Dermis microvascular lymphatic vessel endothelial cell (primary cell): ENCODE results near the gene TMEM14B. TPM values are rescaled to one million over a fixed set of nuclear protein-coding genes. Genes with fewer than 3 reads are reported as not detected.
A peak's percentile ranks its signal among the peaks of the same experiment; 100 is the strongest.
"Not testable (repeated sequence)": the region's sequence is repeated elsewhere in the genome, so short reads cannot be mapped to it uniquely, and the experiment has no call there.

Source experiments
- DNase-seq, 2 donors: peaks; one replicate each; pipeline versions ENCODE4 v3.0.0 to v3.0.0-alpha.2; 2010; ENCODE audit warnings: low read depth in 2 of 2
- total RNA-seq: library from RNA; depleted of rRNA; stranded (reverse); fragments of >200 nt; gene quantifications from 2 replicates; pipeline ENCODE4 v1.2.1, GENCODE V29; 2014

The TMEM14B gene
- total RNA-seq, 1 donor from 2014 or later = 55.5 TPM

DNA sequence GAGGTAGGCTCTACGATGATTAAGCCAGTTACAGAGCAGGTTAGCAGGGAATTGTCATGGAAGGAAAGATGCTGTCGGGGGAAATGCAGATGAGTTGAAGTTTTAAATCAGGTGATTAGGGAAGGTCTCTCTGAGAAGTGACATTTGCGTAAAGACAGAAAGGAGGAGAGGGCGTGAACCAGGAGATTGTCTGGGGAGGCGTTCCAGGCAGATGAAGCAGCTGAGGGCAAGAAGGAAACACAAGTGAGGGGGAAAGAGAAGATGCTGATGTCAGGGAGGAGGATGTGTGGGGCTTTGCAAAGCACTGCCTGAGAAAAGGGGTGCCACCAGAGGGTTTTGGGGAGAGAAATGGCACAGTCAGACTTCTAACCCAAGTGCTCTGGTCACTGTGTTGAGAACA lies 2.5 kb upstream of the TMEM14B start:
- DNase-seq = no peak

DNA sequence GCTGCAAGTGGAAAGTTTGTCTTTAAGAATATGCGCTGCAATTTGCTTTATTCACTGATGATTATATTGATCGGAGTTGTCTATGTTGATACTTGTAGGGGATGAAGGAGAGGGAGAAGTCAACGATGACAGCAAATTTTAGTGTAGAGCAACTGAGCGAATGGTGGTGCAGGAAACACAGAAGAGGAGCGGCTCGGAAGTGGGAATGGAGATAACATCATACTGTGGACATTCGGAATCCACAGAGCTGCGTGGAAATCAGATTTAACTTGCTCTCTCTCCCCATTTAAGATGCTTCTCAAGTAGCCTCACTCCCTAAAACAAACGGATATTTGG lies 722 bp upstream of the TMEM14B start:
- DNase-seq = no peak

DNA sequence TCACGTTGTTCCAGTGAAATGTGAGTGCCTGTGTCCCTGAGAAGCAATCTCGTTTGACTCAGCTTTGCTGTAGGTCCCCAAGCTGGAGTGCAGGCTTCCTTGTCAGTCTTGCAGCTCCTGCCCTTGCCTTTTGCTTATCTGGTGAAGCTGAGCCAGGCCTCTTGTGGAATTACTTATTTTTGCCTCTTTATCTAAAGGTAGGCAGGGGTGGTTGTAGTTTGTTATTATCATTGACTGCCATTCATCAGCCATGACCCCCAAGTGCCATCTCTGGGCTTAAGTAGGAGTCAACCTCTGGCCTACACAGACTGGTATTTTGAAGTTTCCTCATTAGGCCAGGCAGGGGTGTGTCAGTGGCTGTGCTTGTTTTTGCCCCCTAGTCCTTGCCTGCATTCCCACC lies 2.1 kb downstream of the TMEM14B start:
- no peak for DNase-seq

DNA sequence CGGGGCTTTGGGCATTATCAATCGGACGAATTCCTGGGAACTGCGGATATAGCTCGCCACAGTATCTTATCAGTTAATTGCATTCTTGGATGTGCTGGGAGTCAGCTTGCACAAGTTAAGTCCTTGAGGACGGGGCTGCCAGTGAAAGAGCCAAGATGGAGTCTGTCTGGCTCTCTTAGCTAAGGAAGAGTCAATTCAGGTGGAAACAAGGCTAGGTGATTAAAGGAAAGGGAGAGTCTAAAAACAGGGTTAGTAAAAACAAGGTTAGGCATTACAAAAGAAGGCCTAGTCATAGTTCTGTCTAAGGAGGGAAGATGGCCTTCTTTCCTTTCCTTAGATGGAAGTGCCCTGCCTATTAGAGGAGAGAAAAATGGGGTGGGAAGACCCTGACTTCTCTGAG lies 3.0 kb downstream of the TMEM14B start:
- not testable (repeated sequence) for DNase-seq

DNA sequence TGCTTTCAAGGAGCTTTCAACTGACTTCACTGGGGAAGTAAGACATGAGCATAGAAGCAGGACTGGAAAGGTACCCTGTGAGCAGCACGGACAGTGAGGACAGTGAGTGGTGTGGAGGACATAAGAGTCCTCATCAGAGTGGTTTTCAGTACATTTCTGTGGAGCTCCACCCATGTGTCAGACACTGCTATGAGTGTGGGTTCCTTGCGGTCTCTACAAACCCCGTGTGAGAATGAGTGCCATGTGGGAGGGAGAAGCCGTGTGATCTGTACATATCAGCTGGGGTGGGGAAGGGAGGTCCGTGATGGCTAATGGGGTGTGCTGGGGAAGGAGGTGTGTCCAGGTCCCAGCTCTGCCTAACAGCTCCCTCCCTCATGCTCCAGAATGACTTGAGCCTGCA lies 4.2 kb downstream of the TMEM14B start:
- not testable (repeated sequence) for DNase-seq

DNA sequence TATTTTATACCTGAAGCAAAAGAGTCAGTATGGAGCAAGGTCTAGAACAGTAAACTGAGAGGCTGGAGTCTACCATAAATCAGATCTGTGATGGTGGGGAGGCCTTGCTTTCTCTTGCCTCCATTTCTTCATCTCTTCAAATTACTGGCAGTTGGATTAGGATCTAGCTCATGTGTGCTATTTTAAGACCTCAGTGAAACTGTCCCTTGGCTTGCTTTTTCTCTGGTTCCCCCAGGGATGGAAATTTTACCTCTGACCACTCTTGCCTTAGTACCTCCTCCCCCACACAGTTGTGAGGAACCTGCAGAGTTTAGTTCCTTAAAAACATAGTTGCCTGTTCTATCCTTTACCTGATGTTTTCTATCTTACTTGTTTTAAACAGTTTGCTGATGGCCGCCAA lies 8.5 kb downstream of the TMEM14B start:
- no peak for DNase-seq

DNA sequence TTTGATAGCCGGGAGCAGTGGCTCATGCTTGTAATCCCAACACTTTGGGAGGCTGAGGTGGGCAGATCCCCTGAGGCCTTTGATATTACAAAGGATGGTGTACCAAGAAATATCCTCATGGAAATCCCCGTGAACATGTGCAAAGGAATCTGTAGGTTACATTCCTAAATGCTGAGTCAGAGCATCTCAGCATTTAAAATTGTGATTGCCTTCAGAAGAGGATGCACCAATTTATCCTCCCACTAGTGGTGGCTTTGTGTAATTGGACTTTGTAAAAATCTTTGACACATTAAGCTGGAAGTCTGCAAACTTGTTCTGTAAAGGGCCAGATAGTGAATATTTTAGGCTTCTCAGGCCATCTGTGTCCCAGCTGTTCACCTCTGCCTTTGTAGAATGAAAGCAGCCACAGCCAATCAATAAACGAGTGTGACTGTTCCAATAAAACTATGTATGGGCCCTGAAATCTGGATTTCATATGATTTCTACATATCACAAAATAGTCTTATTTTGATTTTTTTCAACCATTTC lies 11.8 kb downstream of the TMEM14B start:
- peak; percentile 65 to 88 for DNase-seq

DNA sequence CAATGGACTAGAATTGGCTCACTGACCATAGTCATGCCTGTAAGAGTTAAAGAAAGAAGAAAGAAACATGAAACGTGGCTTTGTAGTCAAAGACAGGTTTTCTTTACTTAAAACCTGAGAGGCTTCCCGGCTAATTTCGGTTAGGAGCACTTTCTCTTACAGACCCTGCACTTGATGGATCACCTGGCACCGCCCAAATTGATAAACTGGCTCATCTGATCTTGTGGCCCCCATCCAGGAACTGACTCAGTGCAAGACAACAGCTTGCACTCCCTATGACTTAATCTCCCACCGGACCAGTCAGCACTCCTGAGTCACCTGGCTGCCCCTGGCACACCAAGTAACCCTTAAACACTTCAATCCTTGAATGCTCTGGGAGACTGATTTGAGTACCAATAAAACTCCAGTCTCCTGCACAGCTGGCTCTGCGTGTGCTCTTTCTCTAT lies 12.3 kb downstream of the TMEM14B start:
- peak in 1 of 2 donors; percentile 75 for DNase-seq

DNA sequence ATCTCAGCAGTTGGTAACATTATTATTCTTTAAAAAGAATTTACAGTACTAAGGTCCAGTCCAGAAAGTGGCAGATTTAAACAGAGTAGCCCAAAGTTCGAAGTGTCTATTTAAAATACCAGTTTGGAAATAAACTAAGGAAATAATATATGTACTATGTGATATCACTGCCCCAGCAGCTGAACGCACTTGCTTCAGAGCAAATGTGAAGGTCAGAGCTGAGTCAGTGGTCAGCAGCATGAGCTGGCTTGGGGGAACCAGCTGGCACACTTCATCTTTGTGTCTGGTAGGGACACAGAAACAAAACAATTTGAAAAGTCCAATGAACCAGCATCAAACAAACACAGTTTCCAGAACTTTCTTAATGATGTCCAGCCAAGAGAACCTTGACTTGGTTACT lies 15.4 kb downstream of the TMEM14B start:
- DNase-seq = peak in 1 of 2 donors; percentile 46

DNA sequence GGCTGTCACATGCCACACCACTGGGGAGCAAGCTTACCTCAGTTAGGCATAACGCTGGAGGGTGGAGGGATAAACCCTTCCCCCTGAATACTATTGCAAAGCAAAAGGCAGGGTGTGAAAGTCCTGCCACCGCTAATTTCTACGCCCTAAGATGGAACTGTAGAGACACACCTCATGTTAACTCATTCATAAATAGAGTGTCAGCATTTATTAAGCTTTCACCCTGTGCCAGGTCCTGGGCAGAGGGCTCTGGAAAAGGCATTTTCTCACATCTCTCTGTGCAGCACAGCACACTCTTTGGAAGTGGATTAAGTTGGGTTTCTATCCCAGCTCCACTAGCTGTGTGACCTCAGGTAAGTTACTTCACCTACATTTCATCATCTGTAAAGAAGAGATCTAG lies 21.8 kb downstream of the TMEM14B start:
- DNase-seq = no peak

DNA sequence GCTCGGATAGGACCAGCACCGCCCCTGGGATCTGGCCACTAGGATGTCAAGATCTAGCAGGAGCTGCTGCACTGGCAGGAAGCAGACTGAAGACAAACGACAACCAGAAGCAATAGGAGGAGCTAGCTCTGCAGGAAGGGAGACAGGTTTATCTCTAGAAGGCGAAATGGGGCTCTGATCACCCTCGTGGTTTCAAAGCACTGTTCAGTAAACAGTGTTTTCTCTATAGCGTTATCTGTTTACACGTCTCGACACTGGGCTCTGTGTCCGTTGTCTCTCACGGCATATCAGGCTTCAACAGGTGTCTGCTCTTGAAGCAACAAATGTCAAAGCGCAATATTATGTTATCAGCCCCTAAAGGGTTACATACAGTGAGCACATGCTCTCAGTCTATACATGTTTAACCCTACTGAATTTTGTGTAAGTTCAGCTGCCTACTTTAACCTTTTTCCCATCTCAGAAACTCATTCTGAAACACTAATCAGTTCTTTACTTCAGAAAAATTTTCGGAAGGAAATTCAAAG lies 23.8 kb downstream of the TMEM14B start:
- no peak for DNase-seq

DNA sequence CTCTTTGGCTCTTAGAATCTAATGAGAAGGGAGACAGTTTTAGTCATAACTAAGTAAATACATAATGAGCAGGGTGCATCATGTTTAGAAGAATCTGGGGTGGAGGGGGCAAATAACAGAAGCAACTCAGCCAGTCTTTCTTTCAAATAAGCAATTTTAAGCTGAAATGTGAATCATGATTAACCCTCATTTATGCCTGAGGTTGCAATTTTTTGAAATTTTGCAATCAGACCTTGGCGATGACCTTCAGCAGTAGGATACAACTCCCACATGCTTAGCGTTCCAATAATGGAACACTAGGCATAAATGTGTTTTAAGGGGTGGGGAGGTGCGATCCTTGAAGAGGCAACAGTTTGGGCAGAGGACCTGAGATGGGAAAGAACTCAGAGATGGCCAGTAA lies 30.6 kb downstream of the TMEM14B start:
- no peak for DNase-seq

DNA sequence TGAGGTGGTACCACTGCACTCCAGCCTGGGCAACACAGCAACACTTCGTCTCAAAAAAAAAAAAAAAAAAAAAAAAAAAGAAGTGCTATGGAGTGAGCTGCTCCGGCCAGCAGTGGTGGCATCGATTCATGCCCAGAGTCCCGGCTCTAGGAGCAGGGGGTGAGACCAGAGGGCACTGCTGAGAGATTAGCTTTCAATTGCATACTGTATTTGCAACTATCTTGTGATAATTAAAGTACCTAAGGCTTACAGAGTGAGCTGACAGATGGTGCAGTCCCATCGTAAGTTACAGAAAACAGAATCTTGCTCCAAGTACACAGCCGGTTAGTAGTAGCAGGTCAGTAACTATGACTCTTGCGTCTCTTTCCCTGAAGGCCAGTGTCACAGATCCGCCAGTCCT lies 31.5 kb downstream of the TMEM14B start:
- no peak for DNase-seq

DNA sequence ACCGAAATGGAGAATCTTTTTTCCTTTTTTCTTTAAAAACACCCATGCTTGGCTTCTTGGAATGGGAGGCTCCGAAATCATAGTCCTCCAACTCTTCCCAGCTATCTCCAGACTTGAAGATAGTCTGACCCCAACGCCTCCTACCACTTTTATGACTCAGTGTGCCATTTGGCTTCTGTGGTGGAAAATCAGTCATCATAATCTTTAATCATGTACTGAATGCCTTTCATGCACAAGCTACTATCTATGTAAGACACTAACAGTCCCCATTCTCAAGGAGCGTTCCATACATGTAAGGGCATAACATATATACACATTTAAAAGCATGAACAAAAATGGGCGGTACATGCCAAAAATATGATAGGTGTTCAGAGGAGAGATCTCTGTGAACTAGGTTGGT lies 44.1 kb downstream of the TMEM14B start:
- DNase-seq = no peak

DNA sequence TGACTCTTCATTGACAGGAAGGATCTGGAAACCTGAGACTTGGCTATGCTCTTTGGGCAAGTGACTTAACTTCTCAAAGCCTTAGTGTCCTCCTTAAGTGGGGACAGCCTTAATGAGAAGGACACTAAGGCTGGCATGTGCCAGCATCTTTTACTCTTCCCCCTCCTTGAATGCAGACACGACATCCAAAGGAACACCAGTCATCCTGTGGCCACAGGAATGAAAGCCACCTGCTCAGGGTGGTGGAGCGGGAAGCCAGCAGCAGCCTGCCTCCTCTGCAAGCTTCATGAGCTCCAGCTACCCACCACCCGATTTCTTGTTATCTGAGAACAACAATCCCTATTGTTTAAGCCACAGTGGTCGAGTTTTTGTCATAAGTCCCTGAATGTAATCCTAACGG lies 44.5 kb downstream of the TMEM14B start:
- no peak for DNase-seq

DNA sequence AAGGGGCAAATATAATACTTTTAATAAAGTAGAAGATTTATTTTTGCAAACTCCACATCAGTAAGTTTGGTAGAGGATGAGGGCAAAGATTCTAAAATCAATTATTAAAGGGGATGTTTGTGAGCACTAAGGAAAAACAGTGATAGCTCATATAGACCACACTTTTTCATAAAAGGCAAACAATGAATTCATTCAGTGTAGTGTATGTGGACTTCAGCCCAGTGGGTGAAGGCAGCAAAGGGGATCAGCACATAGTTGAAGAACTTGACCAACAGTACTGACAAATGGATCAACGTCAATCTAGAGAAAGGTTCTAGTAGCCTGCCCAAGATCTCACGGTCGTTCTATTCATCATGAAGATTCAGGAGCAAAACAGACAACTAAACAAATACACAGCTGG lies 45.4 kb downstream of the TMEM14B start:
- DNase-seq = no peak

DNA sequence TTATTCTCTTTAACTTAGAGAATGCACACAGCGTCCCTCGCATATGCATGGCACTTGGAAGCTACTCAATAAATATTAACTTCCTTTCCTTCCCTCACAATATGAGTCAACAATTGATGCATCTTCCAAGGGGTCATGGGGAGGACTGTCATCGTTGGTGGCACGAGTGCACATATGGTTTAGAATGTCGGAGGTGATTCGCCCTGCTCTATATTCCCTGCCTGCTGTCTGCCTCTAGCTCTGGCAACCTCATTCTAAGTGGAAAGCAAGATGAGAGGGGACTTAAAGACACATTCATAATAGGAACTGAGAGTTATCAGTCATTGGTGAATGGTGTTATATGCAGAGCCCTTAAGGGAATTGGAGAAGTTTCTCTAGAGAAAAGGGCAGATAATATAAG lies 46.1 kb downstream of the TMEM14B start:
- DNase-seq = no peak

DNA sequence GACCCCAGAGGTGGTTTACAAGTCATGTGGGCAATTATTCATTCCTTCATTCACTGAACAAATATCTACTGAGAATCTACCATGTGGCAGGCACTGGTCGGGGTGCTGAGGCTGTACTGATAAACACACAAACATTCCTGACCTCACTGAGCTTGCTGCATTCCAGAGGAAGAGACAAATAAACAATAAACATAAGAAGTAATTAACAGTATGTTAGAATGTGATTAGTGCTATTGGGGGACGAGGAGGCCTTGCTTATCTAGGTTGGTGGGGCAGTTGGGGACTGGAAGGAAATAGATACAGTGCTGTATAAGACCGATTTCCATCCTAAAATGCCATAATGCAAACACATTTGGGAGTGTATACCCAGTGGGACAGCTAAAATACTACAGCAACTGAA lies 46.6 kb downstream of the TMEM14B start:
- no peak for DNase-seq

DNA sequence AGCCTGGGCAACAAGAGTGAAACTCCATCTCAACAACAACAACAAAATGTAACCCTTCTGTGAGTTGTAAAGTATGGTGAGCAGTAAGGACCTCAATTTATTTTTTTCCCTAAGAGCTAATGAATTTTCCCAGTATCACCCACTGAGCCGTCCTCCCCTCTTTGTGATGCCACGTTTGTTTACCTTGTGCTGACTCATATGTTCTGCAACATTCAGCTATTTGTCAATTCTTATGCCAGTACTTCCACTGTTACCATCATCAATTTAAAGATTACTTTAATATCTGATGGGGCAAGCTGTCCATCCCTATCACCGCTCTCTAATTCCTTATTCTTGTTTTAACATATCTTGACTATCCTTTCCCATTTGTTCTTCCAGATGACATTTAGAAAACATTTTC lies 53.2 kb downstream of the TMEM14B start:
- DNase-seq = peak in 1 of 2 donors; percentile 34

DNA sequence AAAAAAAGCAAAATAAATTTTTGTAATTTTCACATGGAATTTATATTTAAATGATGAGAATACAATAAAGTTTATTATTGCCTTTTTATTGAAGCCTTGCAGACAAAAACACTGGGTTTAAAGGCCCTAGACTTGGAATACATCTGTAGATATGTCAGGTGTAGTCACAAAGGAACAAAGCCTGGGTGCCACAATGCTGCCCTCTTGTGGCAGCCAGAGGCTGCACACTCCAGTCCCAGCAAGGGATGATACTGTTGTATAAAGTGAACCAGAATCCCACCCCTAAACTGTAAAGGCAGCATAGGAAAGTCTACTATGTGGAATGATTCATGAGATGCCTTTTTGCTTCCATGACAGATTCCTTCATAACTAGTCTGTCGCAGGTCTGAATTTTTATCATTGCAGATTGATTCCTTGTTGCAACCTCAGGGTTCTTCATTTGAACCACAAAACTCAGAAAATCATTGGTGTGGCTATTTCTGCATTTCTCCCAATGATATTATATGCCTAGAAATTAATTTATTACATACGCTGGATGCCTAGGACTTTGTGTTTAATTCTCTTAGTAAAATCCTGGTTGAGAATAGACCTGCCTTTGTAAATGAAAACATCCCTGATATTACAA lies 53.7 kb downstream of the TMEM14B start:
- peak; percentile 41 to 68 for DNase-seq
